Loucy (cell line): ENCODE results near the gene GHSR.

ENCODE experiments used
- EZH2phosphoT487 ChIP-seq: fragments of 200-600 bp; IDR thresholded peaks from 2 replicates; pipeline ENCODE4 v1.6.1; 2018; ENCODE audit warnings: antibody characterized with exemption, mild to moderate bottlenecking, moderate library complexity, borderline replicate concordance
- TF ChIP-seq, protein P1 (sequence below): fragments of 200-600 bp; sonication (generic); conservative IDR thresholded peaks from 2 replicates; pipeline ENCODE4 v1.5.1; 2014; ENCODE audit warnings: mild to moderate bottlenecking, antibody characterized with exemption, low read length

GRCh38 chr3:172415323-172415722, 32.9 kb downstream of the GHSR start:
- TF ChIP-seq, protein P1, sequence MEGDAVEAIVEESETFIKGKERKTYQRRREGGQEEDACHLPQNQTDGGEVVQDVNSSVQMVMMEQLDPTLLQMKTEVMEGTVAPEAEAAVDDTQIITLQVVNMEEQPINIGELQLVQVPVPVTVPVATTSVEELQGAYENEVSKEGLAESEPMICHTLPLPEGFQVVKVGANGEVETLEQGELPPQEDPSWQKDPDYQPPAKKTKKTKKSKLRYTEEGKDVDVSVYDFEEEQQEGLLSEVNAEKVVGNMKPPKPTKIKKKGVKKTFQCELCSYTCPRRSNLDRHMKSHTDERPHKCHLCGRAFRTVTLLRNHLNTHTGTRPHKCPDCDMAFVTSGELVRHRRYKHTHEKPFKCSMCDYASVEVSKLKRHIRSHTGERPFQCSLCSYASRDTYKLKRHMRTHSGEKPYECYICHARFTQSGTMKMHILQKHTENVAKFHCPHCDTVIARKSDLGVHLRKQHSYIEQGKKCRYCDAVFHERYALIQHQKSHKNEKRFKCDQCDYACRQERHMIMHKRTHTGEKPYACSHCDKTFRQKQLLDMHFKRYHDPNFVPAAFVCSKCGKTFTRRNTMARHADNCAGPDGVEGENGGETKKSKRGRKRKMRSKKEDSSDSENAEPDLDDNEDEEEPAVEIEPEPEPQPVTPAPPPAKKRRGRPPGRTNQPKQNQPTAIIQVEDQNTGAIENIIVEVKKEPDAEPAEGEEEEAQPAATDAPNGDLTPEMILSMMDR: no peak
- TF ChIP-seq EZH2phosphoT487: no peak
